OCI-LY3 (cell line): ENCODE data around the gene PLCB1.

Experiments
- EZH2phosphoT487 ChIP-seq: fragments of 200-600 bp; shearing (Covaris generic); IDR thresholded peaks from 2 replicates; pipeline ENCODE4 v1.6.1; 2018; ENCODE audit warnings: antibody characterized with exemption, mixed run types, low read depth
- TF ChIP-seq, protein P1 (sequence below): fragments of 200-600, 300-600 bp; sonication (generic); IDR thresholded peaks from 2 replicates; pipeline ENCODE4 v1.5.1; 2014; ENCODE audit warnings: antibody characterized with exemption, low read length, low read depth

- TF ChIP-seq, protein P1, sequence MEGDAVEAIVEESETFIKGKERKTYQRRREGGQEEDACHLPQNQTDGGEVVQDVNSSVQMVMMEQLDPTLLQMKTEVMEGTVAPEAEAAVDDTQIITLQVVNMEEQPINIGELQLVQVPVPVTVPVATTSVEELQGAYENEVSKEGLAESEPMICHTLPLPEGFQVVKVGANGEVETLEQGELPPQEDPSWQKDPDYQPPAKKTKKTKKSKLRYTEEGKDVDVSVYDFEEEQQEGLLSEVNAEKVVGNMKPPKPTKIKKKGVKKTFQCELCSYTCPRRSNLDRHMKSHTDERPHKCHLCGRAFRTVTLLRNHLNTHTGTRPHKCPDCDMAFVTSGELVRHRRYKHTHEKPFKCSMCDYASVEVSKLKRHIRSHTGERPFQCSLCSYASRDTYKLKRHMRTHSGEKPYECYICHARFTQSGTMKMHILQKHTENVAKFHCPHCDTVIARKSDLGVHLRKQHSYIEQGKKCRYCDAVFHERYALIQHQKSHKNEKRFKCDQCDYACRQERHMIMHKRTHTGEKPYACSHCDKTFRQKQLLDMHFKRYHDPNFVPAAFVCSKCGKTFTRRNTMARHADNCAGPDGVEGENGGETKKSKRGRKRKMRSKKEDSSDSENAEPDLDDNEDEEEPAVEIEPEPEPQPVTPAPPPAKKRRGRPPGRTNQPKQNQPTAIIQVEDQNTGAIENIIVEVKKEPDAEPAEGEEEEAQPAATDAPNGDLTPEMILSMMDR, result no peak
- TF ChIP-seq EZH2phosphoT487, result no peak
Measured at GRCh38 chr20:8633366-8633765, 501.3 kb downstream of the PLCB1 start.
